NCI-H2107 treated with DMSO at 0.1 percent for 48 hours (cell line): ENCODE data around the gene COQ8B.
"Not testable (repeated sequence)": the region's sequence is repeated elsewhere in the genome, so short reads cannot be mapped to it uniquely, and the experiment has no call there.

ENCODE experiments used
- DNase-seq: peaks from one replicate; lab custom pipeline; 2025; ENCODE audit not compliant: unreplicated experiment; lab: John Stamatoyannopoulos, UW

Gene COQ8B

DNA sequence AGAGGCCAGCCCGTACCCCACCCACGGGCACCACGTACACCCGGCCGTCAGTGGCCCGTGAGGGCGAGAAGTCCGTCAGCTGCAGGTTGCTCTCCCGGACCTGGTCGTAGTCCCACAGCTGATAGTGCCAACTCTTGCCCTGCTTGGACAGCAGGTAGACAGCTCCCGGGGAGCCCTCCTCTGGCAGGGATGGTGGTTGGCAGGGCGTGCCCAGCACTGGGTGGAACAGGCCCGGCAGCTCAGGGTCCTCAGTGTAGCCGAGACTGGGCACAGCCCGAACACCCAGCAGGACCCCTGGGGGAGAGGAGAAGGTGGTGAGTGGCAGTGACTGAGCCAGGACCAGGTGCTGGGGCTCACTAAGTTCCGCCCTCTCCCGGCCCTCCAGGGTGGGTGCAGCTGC lies 25.8 kb upstream of the COQ8B start:
- no peak for DNase-seq

DNA sequence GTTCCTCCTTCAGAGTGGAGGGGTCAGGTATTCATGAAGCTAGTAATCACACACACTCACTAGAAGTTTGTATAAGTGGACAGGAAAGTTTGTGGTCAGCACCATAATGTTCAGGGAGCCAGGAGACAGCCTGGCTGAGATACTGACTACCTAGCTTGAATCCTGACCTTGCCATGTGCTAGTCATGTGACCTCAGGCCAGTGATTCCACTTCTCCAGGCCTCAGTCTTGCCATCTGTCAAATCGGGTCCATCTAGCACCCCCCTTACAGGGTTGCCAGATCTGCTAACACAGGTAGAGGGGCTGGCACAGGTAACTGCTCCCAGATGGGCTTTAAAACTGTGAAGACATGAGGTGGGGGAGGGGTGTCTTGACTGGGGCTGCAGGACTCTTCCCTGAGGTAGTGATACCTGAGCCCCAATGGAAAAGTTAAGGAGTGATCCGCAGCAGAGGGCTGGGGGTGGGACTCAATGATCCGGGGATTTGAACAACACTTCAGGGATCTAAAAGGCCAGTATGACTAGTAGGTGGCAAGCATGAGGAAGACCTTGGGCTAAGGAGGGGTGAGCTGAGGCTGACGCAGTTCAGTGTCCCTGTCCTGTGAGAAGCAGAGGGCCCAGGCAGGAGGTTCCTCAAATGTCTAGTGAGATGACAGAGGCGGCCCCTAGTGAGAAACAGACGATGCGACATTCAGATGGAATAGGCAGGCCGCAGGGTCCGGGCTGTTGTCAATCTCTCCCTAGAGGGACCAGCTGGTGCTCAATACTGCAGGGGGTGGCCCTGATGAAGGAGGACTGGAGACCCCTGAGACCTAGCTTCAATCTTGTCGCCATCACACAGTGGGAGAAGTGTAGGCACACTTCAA lies 25.1 kb upstream of the COQ8B start:
- DNase-seq: no peak

DNA sequence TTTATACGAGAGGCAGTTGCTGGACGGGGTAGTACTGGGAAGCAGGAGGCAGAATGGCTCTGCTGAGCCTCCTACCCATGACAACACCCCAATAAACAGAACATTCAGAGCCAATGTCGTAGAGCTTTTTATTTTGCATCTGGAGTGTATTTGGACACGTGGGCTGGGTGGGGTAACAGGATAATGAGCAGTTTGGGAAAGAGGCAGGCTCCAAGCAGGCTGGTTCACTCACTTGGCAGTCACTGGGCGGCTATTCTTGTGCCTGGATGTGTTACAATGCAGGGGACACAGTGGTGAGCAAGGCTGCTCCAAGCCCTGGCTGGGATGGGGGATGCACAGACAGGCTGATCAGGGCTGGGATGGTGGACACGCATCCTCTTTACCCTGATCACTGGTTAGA lies 24.1 kb upstream of the COQ8B start:
- DNase-seq: no peak

DNA sequence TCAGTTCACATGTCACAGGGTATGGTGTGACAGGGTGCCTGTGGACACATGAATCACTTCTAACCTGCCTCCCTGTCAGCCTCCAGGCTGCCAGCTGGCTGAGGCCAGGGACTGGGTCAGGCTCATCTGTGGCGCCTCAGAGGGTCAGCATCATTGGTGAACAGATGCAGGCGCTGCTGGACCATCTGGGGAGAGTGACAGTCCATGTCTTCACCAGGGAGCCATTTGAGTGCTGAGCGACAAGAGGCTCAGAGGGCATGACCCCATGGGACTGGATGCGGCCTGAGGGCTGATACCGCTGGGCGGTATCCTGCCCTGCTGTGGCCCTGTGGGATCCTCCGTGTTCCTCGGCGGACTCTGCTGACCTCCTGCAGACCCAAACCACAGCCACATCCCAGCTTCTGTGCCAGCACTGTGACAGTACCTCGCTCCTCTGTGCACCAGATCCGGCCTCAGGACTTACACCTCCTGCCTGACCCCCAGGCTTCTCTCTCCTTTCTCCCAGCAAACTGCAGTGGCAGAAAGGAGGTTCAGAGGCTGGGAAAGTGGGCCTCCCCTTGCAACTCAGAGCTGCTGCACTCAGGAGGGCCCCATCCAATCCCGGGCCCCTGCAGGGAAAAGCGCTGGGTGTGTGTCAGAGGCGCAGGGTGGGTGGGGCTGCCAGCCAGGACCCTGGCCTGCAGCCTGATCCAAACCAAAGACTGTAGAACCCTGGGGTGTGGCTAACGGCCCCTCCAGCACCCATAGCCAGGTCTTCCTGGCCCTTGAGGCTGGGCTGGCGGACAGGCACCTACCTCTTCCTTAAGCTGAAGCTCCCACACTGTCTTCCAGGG lies 23.4 kb upstream of the COQ8B start:
- DNase-seq: no peak

DNA sequence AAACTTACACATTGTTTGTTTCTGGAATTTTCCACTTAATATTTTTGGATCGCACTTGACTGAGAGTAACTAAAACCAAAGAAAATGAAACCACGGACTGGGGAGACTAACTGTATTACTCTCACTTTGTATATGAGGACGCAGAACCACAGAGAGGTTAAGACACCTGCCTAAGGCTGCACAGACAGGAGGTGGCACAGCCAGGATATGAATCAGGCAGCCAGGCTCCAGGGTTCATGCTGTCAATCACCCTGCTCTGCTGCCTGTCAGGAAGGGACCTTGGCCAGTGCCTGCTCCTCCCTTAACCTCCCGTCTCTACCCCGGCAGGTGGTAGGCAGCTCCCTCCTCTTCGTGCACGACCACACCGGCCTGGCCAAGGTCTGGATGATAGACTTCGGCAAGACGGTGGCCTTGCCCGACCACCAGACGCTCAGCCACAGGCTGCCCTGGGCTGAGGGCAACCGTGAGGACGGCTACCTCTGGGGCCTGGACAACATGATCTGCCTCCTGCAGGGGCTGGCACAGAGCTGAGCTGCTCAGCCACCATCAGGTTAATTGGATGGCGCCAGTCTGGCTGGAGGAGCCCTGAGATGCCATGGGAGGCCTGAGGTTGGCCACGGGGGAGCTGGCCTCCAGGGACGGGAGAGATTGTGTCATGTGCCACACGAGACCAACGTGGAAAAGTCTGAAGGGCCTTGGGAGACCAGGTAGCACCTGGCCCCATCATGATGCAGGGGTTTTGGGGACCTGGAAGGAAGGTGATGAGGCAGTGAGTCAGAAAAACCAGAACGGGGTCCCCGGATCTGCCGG lies 22.5 kb upstream of the COQ8B start:
- no peak for DNase-seq

DNA sequence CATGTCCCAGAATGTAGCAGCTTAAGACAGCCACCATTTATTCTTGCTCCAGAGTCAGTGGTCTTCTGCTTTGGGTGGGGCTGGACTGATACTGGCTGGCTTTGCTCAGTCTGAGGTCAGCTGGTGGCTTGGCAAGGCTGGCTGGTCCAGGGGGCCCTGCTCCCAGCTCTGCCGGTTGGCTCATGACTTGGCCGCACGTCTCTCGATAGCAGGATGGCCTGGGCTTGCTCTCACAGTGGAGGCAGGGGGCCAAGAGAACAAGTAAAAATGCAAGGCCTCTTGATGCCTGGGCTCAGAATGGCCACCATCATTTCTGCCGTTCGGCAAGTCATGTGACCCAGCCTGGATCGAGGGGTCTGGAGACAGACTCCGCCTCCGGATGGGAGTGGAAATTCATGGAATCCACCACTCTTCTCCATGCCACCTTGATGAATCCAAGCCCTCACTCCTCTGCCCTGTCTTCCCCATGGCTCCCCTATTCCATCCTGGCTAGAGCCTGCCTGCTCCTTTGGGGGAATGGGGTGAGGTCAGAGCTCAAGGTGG lies 20.5 kb upstream of the COQ8B start:
- no peak for DNase-seq

DNA sequence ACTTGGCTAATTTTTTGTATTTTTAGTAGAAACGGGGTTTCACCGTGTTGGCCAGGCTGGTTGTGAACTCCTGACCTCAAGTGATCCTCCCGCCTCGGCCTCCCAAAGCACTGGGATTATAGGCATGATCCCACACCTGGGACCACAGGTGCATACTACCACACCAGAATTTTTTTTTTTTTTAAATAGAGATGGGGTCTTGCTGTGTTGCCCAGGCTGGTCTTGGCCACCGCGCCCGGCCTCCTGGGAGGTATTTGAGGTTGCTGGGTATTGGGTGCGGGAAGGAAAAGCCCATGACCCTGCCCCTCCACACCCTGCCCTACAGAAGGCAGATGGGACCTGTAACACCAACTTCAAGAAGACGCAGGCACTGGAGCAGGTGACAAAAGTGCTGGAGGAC lies 20.0 kb upstream of the COQ8B start:
- DNase-seq: no peak

DNA sequence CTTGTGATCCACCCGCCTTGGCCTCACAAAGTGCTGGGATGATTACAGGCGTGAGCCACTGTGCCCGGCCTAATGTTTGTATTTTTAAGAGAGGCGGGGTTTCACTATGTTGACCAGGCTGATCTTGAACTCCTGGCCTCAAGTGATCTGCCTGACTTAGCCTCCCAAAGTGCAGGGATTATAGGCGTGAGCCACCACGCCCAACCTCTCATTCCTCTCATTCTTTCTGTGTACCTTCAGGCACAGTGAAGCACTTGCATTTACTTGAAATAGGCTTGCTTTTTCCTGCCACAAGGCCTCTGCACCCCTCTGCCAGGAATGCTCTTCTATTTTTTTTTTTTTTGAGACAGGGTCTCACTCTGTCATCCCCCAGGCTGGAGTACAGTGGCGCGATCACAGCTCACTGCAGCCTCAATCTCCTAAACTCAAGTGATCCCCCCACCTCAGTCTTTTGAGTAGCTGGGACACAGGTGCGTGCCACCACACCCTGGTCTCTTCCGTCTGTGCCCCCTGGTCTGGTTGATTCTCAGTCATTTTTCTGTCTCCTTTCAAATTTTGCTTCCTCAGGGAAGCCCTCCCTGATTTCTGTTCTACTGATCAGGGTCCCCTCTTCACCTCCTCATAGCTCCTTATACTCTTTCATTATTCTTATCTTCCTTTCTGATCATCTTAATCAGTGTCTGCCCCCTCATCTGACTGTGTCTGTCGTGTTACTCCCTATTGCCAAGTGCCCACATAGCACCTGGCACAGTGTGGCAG lies 18.5 kb upstream of the COQ8B start:
- DNase-seq: no peak

DNA sequence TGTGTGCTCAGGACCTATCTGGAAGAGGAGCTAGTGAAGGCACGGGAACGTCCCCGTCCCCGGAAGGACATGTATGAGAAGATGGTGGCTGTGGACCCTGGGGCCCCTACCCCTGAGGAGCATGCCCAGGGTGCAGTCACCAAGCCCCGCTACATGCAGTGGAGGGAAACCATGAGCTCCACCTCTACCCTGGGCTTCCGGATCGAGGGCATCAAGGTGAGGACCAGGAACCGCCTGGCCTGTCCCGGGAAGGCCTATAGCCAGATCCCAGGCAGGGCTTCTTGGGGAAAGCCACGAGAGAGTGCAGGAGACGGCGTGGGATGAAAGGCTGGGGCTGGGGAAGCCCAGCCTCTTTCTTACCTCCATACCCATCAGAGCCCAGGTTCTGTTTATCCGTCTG lies 16.5 kb upstream of the COQ8B start:
- no peak for DNase-seq

DNA sequence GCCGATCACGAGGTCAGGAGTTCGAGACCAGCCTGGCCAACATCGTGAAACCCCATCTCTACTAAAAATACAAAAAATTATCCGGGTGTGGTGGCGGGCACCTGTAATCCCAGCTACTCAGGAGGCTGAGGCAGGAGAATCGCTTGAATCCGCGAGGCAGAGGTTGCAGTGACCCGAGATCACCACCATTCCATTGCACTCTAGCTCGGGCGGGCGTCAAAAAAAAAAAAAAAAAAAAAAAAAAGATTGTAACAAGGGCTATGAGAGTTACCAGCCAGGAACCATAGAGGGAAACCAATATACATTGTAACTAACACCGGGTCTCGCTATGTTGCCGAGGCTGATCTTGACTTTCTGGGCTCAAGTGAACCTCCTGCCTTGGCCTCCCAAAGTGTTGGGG lies 15.6 kb upstream of the COQ8B start:
- not testable (repeated sequence) for DNase-seq

DNA sequence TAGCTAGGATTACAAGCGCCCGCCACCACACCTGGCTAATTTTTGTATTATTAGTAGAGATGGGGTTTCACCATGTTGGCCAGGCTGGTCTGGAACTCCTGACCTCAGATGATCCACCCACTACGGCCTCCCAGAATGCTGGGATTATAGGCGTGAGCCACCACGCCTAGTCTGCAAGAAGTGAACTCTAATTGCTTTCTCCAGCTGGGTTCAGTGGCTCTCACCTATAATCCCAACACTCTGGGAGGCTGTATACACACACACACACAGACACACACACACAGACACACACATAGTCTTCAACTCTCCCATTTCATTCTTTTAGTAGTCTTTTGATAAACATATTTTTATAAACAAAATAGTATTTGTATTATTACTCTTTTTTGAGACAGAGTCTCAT lies 13.4 kb upstream of the COQ8B start:
- not testable (repeated sequence) for DNase-seq

DNA sequence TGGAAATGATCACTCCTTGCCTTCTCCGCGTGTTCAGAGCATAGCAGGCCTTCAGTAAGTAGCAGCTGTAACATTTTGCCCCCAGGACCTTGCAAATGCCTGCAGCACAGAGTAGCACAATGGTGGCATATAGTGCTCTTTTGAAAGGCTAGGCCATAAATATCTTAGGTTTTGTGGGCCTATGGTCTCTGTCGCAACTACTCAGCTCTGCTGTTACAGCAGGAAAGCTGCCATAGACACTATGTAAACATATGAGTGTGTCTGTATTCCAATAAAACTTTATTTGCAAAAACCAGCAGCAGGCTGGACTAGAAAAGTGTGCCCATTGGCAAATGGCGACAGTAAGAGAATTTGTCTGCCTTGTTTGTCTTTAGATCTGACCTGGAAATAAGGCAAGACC lies 9.6 kb upstream of the COQ8B start:
- DNase-seq: no peak

DNA sequence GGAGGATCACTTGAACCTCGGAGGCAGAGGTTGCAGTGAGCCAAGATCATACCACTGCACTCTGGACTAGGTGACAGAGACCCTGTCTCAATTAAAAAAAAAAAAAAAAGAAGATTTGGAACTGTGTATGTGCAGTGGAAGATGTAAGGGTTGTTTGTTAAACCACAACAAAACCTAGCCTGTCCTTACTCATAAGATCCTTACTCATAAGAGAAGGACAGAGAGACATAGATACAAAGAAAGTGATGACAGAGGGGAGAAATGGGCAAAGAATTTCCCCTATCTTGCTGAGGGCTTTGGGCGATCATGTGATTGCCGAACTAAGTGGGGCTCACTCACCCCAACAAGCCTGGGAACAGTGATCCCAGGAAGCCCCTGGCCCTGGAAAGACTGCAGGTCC lies 8.2 kb upstream of the COQ8B start:
- DNase-seq: no peak

DNA sequence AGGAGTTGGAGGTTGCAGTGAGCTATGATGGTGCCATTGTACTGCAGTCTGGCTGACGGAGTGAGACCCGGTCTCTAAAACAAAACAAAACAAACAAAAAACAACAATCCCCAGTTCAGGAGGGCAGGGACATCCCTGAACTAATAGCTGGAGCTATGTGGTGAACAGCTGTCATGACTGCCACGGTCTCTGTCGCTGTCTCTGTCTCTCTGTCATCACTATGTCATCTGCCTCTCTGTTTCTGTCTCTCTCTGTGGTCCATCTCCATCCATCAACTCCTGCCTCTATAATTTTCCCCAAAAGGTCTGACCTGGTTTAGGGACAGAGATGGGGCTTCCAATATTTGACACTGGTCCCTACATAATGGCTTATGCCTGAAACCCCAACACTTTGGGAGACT lies 7.6 kb upstream of the COQ8B start:
- DNase-seq: no peak

DNA sequence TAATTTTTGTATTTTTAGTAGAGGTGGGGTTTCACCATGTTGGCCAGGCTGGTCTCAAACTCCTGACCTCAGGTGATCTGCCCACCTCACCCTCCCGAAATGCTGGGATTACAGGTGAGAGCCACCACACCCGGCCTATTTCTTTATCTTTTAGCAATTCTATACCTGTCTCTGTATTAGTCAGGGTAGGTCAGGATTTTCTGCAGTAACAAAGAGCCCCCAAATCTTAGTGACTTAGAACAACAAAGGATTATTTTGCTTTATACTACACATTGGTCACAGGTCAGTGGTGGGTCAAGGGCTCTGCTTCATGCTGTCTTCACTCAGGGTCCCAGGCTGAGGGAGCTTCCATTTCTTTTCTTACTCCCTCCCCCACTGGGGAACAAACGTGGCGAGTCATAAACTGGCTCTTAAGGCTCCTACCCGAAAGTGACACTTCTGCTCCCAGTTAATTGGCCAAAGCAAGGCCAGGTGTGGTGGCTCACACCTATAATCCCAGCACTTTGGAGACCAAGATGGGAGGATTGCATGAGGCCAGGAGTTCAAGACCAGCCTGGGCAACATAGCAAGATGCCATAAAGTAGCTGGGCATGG lies 7.1 kb upstream of the COQ8B start:
- no peak for DNase-seq

DNA sequence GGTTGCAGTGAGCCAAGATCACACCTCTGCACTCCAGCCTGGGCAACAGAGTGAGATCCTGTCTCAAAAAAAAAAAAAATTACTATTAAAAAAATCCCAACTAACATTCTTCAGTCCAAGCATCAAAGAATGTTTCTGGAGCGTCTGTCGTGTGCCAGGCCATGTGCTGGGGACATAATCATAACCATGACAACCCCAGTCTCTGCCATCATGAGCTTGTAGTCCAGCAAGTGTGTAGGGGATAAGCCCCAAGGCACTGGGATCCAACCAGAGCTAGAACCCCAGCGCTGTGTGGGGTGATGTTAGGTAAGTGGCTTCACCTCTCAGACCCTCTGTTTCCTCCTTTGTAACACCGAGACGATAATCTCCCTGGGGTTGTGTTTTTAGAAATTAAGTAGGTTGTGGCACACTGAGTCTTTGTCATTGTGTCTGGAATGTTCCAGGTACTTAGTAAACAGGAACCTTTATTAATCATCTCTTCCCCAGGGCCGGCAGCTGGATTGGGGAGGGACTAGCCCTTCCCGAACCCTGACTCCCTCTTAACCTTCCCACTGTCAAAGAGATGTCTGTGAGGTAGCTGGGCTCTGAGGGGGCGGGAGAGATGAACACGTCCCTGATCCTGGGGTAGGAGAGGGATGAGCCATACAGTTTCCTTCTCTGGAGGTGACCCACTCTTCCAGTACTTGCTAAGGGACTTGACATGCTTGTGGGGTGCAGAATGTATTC lies 5.4 kb upstream of the COQ8B start:
- DNase-seq: no peak

DNA sequence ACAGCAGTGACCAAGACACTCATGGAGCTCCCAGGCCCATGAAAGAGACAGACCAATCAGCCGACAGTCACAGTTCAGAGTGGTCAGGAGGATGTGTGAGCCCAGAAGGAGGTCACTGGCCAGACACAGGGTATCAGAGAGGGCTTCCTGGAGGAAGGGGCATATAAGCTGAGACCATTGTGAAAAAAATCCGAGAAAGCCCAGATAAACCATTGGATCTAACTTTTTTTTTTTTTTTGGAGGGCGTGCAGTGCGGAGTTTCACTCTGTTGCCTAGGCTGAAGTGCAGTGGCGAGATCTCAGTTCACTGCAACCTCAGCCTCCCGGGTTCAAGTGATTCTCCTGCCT lies 4.4 kb upstream of the COQ8B start:
- no peak for DNase-seq

DNA sequence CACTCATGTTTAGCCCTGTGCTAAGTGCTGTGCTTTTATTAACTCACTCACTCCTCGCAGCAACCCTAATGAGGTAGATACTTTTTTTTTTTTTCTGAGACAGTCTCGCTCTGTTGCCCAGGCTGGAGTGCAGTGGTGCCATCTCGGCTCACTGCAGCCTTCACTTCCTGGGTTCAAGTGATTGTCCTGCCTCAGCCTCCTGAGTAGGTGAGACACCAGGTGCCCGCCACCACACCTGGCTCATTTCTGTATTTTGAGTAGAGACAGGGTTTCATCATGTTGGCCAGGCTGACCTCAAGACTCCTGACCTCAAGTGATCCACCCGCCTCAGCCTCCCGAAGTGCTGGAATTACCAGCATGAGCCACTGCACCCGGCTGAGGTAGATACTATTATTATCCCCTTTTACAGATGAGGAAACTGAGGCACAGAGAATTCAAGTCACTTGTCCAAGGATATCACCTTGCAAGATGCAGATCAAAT lies 2.8 kb upstream of the COQ8B start:
- no peak for DNase-seq

DNA sequence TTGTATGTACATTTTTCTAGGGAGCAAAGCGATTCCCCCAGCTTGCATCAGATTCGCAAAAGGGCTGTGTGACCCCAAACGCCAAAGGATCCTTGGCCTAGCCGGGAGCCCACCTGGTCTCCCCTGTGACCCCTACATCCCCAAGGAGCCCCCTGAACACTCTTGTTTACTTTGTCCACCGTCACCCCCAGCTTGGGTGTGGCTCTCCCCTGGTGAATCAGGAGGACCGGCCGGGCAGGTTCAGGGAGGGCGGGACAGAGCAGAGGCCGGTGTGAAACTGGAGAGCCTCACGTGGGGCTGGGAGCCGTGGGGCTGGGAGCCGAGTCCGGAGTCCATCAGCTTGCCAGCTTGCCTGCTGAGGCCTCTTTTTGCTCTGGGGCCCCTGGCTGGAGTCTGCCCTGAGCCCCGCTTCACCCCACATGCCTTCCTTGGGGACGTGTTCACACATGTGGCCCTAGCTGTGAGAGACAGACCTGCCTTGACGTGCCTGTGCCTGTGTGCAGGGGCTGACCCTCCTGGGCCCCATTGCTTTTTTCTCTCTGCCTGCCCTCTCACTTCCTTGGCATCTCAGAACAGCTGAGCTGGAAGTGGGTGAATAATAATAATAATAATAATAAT lies 2.2 kb upstream of the COQ8B start:
- no peak for DNase-seq
